ENCODE results near the gene ZCCHC13. TPM values are rescaled to one million over a fixed set of nuclear protein-coding genes. Genes with fewer than 3 reads are reported as not detected.
"Not testable (repeated sequence)": the region's sequence is repeated elsewhere in the genome, so short reads cannot be mapped to it uniquely, and the experiment has no call there.

Gene ZCCHC13
- not detected in 2 replicates for total RNA-seq (ENCODE audit: low replicate concordance)
- long read RNA-seq, result 0 reads

DNA sequence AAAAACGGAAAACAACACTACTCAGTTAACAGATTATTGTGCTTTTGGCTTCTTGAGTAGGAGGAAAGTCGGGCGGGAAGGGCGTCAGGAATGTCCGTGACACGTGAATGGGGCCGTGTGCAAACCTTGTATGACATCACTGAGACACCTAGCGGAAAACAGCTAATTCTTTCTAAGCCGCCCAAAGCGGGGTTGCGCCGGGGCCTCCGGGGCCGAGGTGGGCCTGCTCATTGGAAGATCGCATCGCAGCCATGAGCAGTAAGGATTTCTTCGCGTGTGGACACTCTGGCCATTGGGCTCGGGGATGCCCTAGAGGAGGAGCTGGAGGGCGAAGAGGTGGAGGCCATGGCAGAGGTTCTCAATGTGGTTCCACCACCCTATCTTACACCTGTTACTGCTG lies at the start of gene ZCCHC13:
Gene ZCCHC13 (plus strand): TSS at position 165 of the 400 bp plus-strand sequence. CDS start 87 bp downstream, at position 252.
- TF ChIP-seq, protein P1, sequence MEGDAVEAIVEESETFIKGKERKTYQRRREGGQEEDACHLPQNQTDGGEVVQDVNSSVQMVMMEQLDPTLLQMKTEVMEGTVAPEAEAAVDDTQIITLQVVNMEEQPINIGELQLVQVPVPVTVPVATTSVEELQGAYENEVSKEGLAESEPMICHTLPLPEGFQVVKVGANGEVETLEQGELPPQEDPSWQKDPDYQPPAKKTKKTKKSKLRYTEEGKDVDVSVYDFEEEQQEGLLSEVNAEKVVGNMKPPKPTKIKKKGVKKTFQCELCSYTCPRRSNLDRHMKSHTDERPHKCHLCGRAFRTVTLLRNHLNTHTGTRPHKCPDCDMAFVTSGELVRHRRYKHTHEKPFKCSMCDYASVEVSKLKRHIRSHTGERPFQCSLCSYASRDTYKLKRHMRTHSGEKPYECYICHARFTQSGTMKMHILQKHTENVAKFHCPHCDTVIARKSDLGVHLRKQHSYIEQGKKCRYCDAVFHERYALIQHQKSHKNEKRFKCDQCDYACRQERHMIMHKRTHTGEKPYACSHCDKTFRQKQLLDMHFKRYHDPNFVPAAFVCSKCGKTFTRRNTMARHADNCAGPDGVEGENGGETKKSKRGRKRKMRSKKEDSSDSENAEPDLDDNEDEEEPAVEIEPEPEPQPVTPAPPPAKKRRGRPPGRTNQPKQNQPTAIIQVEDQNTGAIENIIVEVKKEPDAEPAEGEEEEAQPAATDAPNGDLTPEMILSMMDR (conservative IDR thresholded peaks at IDR 0.05), result no peak
- DNase-seq (ENCODE audit: extremely low spot score, unreplicated experiment), result no peak
- no peak within 1 kb of the TSS for H3K4me3 Mint-ChIP-seq
- peaks cover 4% of the 10 kb centered on the region for H3K9me3 Mint-ChIP-seq
- H3K4me1 Mint-ChIP-seq (ENCODE audit: unreplicated experiment), result no peaks in the 10 kb centered on the region
- H3K27ac Mint-ChIP-seq, result no peak within 1 kb of the TSS
- no peaks in the 10 kb centered on the region for H3K27me3 Mint-ChIP-seq
- no peaks in the 10 kb centered on the region for H3K36me3 Mint-ChIP-seq

DNA sequence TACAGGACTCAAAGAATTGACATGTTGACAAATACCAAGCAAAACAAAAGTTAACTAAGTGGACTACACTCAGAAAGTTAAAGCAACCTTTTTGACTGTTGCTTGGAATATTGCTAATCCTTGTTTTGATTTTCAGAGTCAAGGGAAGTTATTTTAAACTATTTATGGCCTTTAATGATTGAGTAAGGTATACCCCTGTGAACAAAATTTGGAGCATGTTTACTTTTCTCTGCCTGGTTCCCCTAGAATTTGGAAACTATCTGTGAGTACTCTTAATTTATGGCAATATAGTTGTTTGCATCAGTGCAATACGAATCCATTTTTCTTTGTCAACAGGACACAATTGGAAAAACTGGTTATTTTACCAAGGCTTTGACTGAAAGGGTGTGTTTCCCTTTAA lies 45.9 kb upstream of the ZCCHC13 start:
- peak overlapping the region; percentile 56 for H3K27ac Mint-ChIP-seq
- H3K4me1 Mint-ChIP-seq (ENCODE audit: unreplicated experiment); H3K4me3 Mint-ChIP-seq; H3K9me3 Mint-ChIP-seq; DNase-seq (ENCODE audit: extremely low spot score, unreplicated experiment); H3K27me3 Mint-ChIP-seq: not testable (repeated sequence)
- peaks cover 56% of the 10 kb centered on the region for H3K36me3 Mint-ChIP-seq

DNA sequence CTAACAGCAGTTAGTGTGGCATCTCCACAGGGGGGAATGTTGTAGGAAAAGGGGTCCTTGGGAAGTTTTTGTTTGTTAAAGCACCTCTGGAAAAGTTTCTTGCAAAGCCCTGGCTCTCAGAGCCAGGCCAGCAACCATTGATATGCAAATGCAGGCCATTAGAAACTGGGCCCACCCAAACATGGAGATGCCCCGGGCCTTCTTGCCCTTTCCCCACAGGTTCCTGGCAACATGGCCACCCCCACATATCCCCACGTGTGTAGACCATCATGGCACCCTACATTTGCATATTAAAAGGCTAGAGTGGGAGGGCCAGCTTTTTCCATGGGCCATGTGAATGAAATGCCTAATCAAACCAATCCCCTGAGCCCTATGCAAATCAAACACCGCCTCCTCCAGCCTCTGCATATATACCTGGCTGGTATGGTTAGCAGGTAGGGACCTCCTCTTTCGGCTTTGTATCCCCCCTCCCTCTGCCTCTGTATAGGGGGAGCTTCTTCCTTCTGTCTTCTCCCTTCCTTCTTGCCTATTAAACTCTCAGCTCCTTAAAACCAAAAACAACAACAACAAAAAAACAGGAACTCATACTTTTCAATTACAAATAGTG lies 44.0 kb upstream of the ZCCHC13 start:
- Mint-ChIP-seq H3K36me3 (peaks cover 55% of the 10 kb centered on the region), H3K27me3 (no peaks in the 10 kb centered on the region), H3K9me3 (no peaks in the 10 kb centered on the region), H3K4me1 (ENCODE audit: unreplicated experiment) (no peaks in the 10 kb centered on the region), H3K27ac (no peak overlapping the region), H3K4me3 (no peak overlapping the region)
- DNase-seq (ENCODE audit: extremely low spot score, unreplicated experiment), result no peak
- TF ChIP-seq, protein P1 (conservative IDR thresholded peaks at IDR 0.05), result no peak

DNA sequence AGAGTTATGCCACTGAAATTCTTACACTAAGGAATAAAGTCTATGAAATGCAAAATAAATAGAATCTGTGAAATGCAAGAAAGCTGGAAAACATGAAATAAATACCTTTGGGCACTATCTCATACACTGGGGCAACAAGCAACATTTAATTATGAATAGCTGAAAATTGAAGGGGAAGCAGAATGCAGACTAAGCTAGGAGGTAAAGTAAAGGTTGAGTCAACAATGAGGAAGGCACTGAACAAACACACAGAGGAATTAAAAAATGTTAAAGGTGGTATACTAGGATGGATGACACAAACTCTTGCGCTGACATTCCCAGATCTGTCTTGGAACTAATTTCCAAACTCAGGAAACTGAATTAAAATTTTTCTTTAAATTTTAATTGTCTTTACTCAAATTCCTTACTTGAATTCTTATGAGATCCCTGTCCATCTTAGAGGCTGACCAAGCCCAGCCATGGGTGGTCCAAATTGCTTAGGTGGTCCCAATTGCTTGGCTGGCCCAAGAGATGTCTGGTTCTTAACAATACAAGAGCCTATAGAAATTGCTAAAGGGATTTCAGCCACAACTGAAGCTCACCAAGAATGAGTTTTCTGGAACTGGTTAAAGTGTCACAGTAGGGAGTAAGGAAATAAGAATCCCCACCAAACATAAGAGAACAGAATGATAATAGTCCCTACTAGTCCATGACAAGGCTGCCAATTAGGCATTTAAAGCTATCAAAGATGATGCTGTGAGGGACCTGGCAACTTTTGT lies 41.3 kb upstream of the ZCCHC13 start:
- no peak for DNase-seq (ENCODE audit: extremely low spot score, unreplicated experiment)
- H3K27me3 Mint-ChIP-seq, result no peaks in the 10 kb centered on the region
- H3K27ac Mint-ChIP-seq, result no peak overlapping the region
- H3K4me3 Mint-ChIP-seq, result no peak overlapping the region
- no peaks in the 10 kb centered on the region for H3K9me3 Mint-ChIP-seq
- TF ChIP-seq, protein P1 (conservative IDR thresholded peaks at IDR 0.05), result no peak
- H3K36me3 Mint-ChIP-seq, result peaks cover 37% of the 10 kb centered on the region
- no peaks in the 10 kb centered on the region for H3K4me1 Mint-ChIP-seq (ENCODE audit: unreplicated experiment)

DNA sequence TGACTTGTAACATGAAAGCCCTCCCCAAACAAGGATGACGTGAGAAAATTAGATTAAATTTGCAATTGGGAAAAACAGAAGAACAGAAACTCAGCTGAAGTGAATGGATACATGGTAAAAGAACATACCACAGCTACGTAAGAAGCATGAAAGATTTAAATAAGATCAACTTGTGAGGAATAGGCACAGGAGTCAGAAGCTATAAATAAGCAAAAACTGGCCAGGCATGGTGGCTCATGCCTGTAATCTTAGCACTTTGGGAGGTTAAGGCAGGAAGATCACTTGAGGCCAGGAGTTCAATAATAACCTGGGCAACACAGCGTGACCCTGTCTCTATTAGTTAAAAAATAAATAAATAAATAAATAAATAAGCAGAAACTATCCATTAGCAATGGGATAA lies 33.6 kb upstream of the ZCCHC13 start:
- H3K27ac Mint-ChIP-seq, result no peak overlapping the region
- H3K4me1 Mint-ChIP-seq (ENCODE audit: unreplicated experiment), result no peaks in the 10 kb centered on the region
- H3K27me3 Mint-ChIP-seq, result no peaks in the 10 kb centered on the region

DNA sequence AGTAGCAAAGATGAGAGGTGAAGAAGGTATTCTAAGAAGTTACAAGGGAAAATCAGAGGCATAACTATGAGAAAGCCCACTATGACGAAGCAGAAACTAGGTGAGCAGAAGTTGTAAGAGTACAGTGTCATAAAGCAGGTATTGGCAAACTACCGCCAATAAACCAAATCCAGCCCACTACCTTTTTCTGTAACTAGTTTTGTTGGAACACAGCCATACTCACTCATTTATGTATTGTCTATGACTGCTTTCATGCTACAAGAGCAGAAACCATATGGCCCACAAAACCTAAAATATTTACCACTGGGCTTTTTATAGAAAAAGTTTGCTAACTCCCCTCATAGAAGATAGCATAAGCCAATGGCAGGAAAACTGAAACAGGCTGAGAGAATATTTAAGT lies 31.8 kb upstream of the ZCCHC13 start:
- no peak for DNase-seq (ENCODE audit: extremely low spot score, unreplicated experiment)
- Mint-ChIP-seq H3K27me3 (no peaks in the 10 kb centered on the region), H3K4me3 (no peak overlapping the region), H3K9me3 (no peaks in the 10 kb centered on the region), H3K27ac (no peak overlapping the region), H3K4me1 (ENCODE audit: unreplicated experiment) (no peaks in the 10 kb centered on the region), H3K36me3 (peaks cover 19% of the 10 kb centered on the region)
- TF ChIP-seq, protein P1 (conservative IDR thresholded peaks at IDR 0.05), result no peak

More for the DNA sequence above, 33.6 kb upstream of the ZCCHC13 start:
- Mint-ChIP-seq H3K36me3 (peaks cover 16% of the 10 kb centered on the region), H3K4me3 (no peak overlapping the region), H3K9me3 (no peaks in the 10 kb centered on the region)
- no peak for DNase-seq (ENCODE audit: extremely low spot score, unreplicated experiment)
- TF ChIP-seq, protein P1 (conservative IDR thresholded peaks at IDR 0.05), result no peak
